ENCODE results near the gene PDE6B. TPM values are rescaled to one million over a fixed set of nuclear protein-coding genes. Genes with fewer than 3 reads are reported as not detected.

The PDE6B gene
- polyA plus RNA-seq, 3 donors: 40.3 to 56.1 (median 46.4) TPM

DNA sequence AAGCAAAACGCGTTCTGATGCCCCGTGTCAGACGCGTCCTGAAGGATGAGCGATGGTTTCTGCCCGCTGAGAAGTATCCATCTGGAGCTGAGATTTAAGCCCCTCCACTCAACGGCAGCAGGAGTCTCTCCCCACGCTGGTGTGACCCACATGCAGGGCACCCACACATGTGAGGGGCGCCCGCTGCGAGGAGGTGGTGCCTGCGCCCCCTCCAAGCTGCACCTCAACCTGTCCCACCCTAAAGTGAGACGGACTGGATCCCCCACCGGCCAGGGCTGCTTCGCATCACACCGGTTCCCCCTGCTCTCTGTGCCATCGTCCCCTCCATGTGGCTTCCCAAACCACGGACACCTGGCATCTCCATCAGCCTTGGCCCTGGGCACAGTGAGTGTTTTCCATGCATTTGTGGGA lies 4.5 kb upstream of the PDE6B start:
- no peak for DNase-seq

DNA sequence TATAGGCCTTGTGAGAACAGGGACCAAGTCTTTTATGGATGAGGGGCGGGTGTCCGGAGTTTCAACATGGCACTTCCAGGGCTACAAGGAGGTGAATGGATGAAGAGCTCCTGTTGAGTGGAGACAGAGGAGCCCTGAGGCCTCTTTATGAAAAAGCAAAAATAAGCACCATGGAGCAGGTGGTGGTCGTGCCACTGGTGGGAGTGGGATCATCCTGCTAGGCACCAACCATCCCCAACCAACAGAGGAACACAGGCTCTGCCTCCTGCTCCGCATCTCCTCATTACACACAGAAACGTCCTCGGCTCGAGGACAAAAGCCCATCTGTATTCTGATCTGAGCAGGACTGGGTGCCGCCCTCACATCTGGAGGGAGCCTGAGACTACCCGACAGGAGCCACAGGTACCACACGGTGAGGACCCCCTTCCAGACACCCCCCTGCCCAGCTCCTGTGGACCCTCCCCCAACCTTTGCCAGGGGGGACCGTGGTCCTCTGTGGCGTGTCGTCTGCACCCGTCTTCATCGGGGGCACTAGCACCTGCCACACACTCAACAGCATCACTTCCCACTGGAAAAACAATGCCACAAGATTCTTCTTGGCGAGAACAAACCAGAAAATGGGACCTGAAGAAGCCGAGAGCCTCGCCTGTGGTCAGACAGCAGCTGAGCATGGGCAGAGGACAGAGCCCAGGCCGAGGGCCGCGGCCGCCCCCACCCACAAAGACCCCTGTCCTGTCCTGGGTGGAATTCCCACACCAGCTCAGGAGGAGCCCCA lies 3.9 kb upstream of the PDE6B start:
- no peak for DNase-seq

DNA sequence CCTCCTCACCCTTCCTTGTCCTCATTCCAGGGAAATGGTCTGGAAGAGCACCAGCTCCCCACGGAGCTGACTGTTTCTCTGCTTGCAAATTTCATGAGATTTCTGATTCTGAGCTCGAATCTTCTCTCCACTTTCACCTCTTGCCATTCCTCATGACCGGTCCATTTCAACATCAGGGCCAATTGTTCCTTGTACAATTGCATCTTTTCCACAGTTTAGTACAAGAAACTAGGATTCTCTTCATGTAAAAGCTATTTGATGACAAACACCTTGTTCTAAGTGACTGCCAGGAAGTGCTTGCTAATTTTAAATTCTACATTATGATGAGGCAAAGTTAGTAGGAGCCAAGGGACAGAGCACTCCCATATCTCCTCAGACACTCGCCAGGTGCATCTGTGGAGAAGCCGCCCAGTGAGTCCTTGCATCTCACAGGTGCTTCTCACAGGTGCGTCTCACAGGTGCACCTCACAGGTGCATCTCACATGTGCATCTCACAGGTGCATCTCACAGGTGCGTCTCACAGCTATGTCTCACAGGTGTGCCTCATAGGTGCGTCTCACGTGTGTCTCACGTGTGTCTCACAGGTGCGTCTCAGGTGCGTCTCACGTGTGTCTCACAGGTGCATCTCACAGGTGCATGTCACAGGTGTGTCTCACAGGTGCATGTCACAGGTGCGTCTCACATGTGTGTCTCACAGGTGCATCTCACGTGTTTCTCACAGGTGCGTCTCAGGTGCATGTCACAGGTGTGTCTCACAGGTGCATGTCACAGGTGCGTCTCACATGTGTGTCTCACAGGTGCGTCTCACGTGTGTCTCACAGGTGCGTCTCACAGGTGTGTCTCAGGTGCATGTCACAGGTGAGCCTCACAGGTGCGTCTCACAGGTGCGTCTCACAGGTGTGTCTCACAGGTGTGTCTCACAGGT lies 3.0 kb upstream of the PDE6B start:
- DNase-seq: no peak

DNA sequence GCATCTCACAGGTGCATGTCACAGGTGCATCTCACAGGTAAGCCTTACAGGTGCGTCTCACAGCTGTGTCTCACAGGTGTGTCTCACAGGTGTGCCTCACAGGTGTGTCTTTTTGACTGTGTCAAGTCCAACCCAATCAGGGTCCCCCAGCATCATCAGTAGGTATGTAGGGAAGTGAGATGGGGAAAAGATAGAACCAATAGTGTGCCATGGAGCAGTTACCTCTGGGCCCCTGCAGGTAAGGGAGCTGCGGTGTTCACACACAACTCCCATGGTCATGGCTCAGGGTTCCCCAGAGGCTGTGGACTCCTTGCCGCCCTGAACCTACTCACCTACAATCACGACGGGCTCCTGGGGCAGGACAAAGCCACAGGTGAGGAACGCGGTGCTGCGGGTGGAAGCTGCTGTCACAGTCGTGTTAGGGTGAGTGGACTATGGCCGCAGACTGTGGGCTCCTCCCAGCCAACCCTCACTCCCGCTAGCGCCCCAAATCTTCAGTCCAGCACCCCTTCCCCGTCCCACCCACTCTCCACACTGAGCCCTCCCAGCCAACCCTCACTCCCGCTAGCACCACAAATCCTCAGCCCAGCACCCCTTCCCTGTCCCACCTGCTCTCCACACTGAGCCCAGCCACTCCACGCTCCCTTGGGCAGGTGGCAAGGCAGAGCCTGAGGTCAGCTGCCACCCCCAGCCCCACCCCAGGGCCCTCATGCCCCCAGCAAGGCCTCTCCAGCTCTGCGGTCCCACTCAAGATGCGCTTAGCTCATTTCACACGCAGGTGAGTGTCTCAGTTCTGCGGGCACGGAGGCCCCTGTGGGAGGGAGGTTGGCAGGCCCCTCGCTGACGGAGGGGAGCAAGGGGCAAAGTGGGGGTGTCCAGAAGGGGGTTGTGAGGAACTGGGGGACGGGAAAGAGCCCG lies 2.1 kb upstream of the PDE6B start:
- no peak for DNase-seq

DNA sequence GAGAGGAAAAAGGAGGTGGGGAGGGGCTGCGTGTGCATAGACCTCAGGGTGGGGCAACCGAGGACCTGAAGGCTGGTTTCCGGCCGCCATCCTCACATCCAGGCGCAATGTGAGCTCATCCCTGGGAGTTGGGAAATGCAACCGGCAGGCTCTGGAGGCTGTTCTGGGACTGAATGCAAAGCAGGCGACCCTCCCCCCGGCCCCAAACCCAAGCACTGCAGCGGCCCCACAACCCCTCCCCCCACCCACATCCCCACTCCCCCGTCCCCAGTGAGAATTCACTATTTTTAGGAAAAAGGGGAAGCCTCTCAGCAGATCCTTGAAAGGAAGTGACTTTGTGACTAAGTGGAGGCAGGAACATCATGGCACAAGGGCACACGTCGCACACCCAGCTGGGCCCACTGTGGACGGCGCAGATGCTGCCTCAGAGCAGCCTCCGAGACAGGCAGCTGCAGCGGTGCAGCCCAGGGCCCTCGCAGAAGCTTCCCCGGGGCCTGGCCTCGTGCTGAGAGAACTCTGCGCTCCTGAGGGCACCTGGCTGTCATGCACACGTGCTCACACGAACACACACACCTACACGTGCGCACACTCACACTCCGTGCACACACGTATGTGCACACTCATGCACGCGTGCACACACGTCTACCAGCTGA lies 1.3 kb upstream of the PDE6B start:
- no peak for DNase-seq

DNA sequence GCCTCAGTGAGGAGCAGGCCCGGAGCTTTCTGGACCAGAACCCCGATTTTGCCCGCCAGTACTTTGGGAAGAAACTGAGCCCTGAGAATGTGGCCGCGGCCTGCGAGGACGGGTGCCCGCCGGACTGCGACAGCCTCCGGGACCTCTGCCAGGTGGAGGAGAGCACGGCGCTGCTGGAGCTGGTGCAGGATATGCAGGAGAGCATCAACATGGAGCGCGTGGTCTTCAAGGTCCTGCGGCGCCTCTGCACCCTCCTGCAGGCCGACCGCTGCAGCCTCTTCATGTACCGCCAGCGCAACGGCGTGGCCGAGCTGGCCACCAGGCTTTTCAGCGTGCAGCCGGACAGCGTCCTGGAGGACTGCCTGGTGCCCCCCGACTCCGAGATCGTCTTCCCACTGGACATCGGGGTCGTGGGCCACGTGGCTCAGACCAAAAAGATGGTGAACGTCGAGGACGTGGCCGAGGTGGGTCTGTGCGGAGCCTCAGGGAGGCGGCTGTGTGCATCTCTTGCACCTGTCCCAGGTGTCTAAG lies 323 bp downstream of the PDE6B start:
- DNase-seq: no peak

DNA sequence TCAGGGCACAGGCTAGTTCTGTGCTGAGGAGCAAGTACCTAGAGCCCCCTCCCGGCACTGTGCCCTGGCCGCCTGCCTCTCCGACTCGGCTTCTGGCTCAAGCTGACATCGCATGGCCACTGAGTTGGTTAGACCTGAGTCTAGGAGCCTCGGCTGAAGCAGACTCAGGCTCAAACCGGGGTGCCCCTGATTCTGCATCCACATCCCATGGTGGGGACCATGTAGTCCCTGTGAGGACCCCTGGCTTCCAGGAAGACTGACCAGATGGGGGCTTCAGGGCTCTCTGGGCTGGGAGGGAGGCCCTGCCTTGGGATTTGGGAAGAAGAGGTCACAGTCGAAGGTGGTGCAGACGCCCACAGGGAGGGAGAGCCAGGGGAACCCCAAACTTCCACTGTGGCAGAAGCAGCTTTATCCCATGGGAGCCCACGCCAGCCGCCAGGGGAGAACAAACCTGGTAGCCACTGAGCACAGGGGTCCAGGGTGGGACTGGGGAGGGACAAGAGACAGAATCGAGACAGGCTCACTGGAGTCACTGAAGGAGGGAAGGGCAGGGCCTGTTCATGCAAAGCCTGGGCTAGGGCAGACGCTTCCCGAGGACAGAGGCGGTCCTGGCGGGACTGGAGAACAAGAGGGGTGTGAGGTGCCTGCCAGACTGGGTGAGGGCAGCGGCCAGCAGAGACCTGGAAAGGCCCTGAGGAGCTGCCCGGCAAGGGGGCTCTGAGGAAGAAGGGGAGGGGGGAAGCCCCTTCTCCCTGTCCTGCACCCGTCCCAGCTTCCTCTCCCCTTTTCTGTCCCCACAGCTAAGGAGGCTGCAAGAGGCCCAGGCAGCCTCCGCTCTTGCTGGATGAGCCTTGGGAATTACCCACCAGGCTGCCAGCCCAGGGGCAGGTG lies 1.1 kb downstream of the PDE6B start:
- DNase-seq: no peak

DNA sequence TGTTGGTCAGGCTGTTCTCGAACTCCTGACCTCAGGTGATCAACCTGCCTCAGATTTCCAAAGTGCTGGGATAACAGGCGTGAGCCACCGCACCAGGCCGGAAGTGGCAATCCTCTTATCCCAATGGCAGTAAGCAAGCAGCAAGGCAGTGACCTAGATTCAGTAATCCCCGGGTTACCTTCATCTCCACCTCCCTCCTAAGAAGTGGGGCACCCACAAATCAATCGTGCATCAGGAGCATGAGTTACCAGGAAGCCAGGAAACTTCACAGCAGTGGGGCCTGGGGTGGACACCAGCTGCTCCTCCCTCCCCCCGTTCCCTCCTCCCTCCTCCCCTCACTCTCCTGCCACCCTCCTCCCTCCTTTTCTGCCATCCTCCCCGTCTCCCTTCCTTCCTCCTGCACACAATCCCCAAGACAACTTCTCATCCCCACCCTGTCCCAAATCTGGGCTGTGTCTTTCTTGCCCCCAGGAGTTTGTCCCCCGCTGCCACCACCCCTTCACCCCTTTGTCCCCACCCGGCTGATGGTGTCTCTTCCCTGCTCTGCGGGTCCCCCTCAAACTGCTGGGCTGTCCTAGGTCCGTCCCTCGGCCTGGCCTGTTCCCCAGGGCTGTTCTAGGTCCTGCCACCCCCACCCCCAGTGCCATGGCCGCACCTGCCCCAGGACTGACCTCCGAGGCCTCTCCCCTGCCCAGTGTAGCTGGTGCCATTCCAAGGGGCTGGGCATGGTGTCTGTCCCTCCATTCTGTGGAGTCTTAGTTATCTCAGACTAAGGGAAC lies 2.2 kb downstream of the PDE6B start:
- no peak for DNase-seq

DNA sequence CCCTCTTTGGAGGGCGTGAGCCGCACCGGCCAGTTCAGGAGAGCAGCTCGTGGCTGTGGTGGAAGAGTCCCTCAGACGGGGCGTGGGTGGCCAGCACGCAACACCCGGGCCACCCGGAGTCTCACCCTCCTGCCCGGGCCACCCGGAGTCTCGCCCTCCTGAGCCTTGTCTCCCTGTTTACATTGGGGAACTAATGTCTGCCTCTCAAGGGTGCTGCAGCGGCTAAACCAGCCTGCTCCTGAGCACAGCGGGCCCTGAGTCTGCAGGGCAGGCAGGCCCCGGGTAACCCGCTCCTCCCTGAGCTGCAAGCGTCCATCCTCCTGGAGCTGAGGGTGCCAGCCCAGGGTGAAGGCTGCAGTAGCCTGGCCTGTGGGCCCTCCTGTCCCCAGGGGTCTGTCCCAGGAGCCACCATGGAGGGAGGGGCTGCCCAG lies 3.0 kb downstream of the PDE6B start:
- no peak for DNase-seq

DNA sequence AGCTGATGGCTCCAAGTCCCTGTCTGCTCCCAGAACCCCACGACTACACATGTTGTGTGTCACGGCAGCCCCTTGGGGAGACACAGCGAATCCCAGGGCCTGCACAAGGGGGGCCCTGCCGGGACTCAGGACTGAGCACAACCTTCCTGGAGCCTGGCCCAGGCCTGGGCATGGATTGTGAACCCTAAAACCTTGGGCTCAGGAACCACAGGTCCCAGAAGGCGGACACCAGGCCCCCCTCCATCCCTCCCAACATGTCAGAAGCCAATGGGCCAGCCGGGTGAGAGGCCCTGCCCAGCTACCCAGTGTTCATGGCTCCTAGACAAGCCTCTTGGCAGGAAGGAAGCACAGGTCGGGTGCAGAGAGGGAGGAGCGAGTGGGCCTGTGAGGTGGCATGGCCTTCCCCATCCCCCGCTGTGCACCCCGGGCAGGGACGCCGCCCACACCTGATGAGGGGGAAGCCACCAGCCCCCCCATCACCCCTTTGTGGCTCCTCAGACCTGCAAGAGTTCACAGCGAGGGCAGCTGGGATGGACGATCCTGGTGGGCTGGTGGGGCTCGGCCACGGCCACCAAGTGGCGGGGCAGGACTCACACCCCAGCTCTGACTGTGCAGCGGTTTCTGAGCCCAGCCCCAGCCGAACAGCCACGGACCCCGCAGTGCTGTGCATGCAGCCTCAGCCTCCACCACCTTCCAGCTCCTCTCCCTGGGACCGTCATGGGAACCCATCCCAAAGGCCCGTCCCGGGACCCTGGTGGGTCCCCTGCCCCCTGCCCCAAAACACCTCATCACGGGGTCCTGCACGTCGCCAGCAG lies 3.7 kb downstream of the PDE6B start:
- no peak for DNase-seq

DNA sequence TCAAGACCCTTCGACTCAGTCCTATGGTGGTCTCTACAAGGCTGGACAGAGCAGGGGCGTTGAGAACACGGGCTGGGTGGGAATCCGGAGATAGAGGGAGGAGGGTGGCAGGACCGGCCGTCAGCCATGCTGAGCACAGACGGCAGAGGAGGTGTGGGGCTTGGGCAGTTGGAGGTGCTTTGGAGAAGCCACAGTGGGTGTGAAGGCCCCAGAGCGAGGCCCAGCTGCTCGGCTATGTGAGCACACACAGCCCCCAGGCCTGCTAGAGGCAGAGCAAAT lies 4.2 kb downstream of the PDE6B start:
- no peak for DNase-seq

DNA sequence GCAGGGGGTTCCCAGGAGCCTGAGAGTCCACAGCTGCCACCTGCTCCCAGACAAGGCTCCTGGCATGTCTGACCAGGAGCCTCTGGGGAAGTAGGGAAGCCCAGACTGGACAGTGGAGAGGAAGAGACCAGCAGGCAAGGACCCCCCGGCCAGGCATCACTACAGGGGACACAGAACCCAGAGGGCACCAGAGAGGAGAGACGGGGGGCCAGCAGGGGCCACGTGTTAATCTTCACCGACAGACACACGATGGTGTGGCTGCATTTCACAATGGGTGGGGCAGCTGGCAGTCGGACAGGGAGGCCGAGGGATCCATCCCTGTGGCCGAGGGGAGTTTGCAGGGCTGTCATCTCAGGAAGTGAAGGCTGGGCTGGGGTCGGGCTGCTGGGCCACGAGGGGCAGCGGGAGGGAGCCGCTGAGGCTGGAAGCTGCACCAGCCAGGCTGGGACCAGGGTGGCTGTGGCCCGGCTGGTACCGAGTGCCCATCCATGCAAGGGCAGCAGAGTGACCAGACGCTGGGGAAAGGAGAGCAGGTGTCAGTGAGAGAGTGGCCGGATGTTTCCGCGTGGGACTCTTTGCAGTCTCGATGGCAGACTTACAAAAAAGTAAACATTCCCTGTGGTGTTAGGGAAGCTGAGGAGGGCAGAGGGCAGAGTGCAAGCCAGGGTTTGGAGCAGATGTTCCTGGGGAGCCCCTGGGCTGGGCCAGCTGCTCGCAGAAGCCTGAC lies 4.7 kb downstream of the PDE6B start:
- DNase-seq: no peak

DNA sequence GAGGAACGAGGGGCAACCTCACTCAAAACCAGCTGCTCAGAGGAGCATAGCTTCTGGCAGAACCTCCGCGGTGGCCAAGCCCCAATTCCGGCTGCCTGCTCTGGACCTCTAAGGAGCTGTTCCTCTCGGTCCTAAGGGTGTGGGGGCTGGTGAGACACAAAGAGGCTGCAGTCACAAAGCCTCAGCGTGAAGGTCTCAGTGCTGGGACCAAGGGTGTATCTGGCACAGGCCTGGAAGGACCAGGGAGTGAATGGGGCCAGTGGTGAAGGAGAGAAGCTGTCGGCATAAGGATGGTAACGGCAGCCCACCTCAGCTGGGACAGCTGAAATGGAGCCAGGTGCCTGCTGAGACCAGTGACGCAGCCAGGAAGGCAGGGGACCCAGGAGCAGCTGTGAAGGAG lies 5.3 kb downstream of the PDE6B start:
- DNase-seq: no peak

DNA sequence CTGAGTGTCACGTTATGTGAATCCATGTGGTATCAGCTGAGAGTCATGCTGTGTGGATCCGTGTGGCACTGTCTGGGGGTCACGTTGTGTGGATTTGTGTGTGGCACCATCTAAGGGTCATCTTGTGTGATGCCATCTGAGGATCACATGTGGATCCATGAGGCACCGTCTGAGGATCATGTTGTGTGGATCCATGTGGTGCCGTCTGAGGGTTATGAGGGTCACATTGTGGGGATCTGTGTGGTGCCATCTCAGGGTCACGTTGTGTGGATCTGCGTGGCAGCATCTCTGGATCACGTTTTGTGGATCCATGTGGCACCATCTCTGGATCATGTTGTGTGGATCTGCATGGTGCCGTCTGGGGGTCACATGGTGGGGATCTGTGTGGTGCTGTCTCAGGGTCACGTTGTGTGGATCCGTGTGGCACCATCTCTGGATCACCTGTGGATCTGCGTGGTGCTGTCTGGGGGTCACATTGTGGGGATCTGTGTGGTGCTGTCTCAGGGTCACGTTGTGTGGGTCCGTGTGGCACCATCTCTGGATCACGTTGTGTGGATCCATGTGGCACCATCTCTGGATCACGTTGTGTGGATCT lies 6.9 kb downstream of the PDE6B start:
- no peak for DNase-seq

DNA sequence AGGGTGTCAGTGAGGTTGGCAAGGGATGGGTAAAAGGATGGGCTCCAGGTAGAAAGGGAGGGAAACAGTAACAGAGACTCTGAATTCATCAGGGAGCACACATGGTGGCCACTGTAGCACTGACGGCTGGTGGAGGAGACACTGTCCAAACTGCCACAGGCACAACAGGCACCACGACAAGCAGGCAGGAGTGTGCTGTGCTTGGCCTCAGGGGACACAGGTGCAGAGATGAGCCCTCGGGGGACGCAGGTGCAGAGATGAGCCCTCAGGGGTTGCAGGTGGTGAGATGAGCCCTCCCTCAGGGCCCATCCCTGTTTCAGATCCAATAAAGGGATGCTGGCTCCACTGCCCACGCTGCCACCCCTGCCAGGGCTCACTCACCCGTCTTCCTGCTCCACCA lies 7.6 kb downstream of the PDE6B start:
- DNase-seq: no peak

DNA sequence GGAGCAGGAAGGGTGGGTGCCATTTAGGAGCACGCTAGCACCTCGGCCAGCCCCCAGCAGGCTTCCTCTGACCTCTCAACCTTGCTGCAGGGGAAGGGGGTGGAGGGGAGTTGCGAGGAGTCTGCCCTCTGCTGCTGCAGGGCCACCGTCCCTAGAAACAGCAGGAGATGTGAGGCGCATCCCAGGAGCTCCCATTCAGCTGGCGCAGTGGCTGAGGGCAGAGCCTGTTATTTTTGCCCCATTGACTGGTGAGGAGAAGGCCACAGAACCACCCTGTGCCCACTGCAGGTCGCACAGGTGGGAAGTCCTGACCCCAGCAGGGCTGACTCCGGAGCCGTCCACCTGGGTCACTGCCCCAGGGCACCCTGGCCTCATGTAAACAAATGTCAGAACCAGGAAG lies 8.0 kb downstream of the PDE6B start:
- no peak for DNase-seq

DNA sequence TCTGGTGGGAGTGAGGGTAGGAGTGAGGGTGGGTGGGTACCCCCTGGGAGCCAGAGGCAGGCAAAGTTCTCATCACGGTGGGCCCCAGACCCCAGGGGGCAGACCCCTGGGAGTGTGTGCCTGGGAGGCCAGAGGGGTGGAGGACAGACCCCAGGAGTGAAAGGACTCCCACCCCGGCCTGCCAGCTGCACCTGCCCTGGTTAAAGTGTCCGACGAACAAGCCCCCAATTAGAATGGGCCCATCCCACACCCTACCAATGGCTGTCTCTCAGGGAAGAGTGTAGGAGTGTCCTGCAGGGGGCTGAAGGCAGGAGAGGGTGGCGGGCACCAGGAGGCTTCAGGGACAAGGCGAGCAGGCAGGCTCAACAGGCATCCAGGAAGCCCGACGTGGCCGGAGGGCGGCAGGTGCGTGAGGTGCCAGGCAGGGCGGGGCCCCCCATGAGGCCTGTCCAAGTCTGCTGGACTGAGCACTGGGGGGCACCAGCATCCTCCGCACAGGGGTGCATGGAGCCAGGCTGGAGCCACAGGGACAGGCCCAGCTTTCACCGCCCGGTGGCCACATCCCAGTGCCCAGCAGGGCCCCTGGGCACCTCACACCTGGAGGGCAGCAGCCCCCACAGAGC lies 8.7 kb downstream of the PDE6B start:
- no peak for DNase-seq

Data from renal pelvis (tissue), 4 donors.